A549 (cell line): ENCODE measurements around the gene FOXP1. TPM values are rescaled to one million over a fixed set of nuclear protein-coding genes. Genes with fewer than 3 reads are reported as not detected.

ENCODE experiments used
- ATAC-seq, 2 experiments: fragments of 200-7000 bp in 1 of 2; fragments of >200 bp in 1 of 2; cut with Nextera tagmentation in 1 of 2; cut with Tn5 transposase in 1 of 2; 3 replicates each; pipeline versions ENCODE4 v1.8.0 to v1.9.1; 2018 to 2020; ENCODE audit warnings: mild to moderate bottlenecking in 1 of 2, moderate library complexity in 1 of 2
- CTCF ChIA-PET: fragments of 300-600 bp; sonication (Branson Sonifier 250); formaldehyde crosslinking; extraction: SDS; loops from one replicate; lab custom pipeline; 2021; ENCODE audit warnings: antibody characterized with exemption, inconsistent platforms; lab: Yijun Ruan, JAX
- POLR2A ChIA-PET: fragments of 350-600 bp; formaldehyde crosslinking; extraction: SDS; loops from one replicate; lab custom pipeline; 2021; ENCODE audit warnings: antibody characterized with exemption, inconsistent platforms; lab: Yijun Ruan, JAX
- DNase-seq, 2 experiments: peaks; one replicate each; pipeline versions ENCODE4 v3.0.0 to v3.0.0-alpha.2; 2011 to 2016; ENCODE audit warnings: low read depth in 1 of 2, low spot score in 1 of 2
- FAIRE-seq: peaks from 2 replicates; lab custom pipeline; 2011; peaks lifted over from hg19 to GRCh38; lab: Jason Lieb, UNC
- H3K27ac ChIP-seq, 2 experiments: fragments of >200 bp; sonication (Bioruptor Twin); formaldehyde crosslinking; 3 replicates each; pipeline ENCODE4 v1.5.1; 2016 to 2017
- H3K4me1 ChIP-seq: fragments of >200 bp; sonication (Bioruptor Twin); formaldehyde crosslinking; 3 replicates; pipeline ENCODE4 v1.6.1; 2016
- H3K4me2 ChIP-seq: fragments of >200 bp; sonication (Bioruptor Twin); formaldehyde crosslinking; 3 replicates; pipeline ENCODE4 v1.6.1; 2016
- H3K4me3 ChIP-seq: fragments of >200 bp; sonication (Bioruptor Twin); formaldehyde crosslinking; 3 replicates; pipeline ENCODE4 v1.5.1; 2016
- H3K9me3 ChIP-seq: fragments of >200 bp; sonication (Bioruptor Twin); formaldehyde crosslinking; 3 replicates; pipeline ENCODE4 v1.6.1; 2016
- BCL3 ChIP-seq: fragments of >200 bp; sonication (Bioruptor Twin); formaldehyde crosslinking; IDR thresholded peaks from 3 replicates; pipeline ENCODE4 v1.6.1; 2016
- CBX2 ChIP-seq: fragments of 200-600 bp; sonication (generic); IDR thresholded peaks from 2 replicates; pipeline ENCODE4 v1.6.1; 2016; ENCODE audit warnings: low read depth, mild to moderate bottlenecking, borderline replicate concordance
- CBX8 ChIP-seq: fragments of 200-600 bp; sonication (generic); IDR thresholded peaks from 2 replicates; pipeline ENCODE4 v1.6.1; 2016
- CEBPB ChIP-seq, 2 experiments: fragments of >200 bp in 1 of 2; sonication (Bioruptor Twin) in 1 of 2; formaldehyde crosslinking in 1 of 2; IDR thresholded peaks; 2 replicates each; pipeline ENCODE4 v1.6.1; 2012 to 2016
- CHD2 ChIP-seq: fragments of 150-350 bp; IDR thresholded peaks from 2 replicates; pipeline ENCODE4 v1.6.1; 2014; ENCODE audit warnings: low read length; ENCODE audit not compliant: partially characterized antibody
- CHD4 ChIP-seq: fragments of 200-600 bp; sonication (generic); IDR thresholded peaks from 2 replicates; pipeline ENCODE4 v1.6.1; 2016; ENCODE audit warnings: antibody characterized with exemption, mild to moderate bottlenecking, borderline replicate concordance
- ESRRA ChIP-seq: fragments of 150-350 bp; IDR thresholded peaks from 2 replicates; pipeline ENCODE4 v1.6.1; 2014; ENCODE audit warnings: mild to moderate bottlenecking, low read length, borderline replicate concordance
- FOSB ChIP-seq: fragments of 250-450 bp; sonication (Bioruptor Pico); IDR thresholded peaks from 2 replicates; pipeline ENCODE4 v1.5.0; 2020; ENCODE audit warnings: mild to moderate bottlenecking, moderate library complexity
- HOXB13 ChIP-seq: fragments of 250-450 bp; sonication (Bioruptor Pico); IDR thresholded peaks from 2 replicates; pipeline ENCODE4 v1.5.0; 2020; ENCODE audit warnings: low read depth, mild to moderate bottlenecking, moderate library complexity
- JUN ChIP-seq, 2 experiments: fragments of >200 bp; sonication (Bioruptor Twin); formaldehyde crosslinking; IDR thresholded peaks; 2 replicates in 1 of 2; 3 replicates in 1 of 2; pipeline ENCODE4 v1.6.1; 2016 to 2017
- KDM1A ChIP-seq: fragments of 200-600 bp; sonication (generic); IDR thresholded peaks from 2 replicates; pipeline ENCODE4 v1.6.1; 2016; ENCODE audit warnings: low read depth, mild to moderate bottlenecking
- KDM5A ChIP-seq: fragments of 200-600 bp; sonication (generic); IDR thresholded peaks from 2 replicates; pipeline ENCODE4 v1.6.1; 2016; ENCODE audit warnings: antibody characterized with exemption, mild to moderate bottlenecking
- MAFK ChIP-seq: fragments of 450-650 bp; IDR thresholded peaks from 2 replicates; pipeline ENCODE4 v1.6.1; 2014; ENCODE audit not compliant: partially characterized antibody
- MAZ ChIP-seq: fragments of 150-350 bp; IDR thresholded peaks from 2 replicates; pipeline ENCODE4 v1.6.1; 2014; ENCODE audit warnings: antibody characterized with exemption, low read depth, low read length, borderline replicate concordance
- NFE2L2 ChIP-seq: fragments of 150-350 bp; conservative IDR thresholded peaks from 2 replicates; pipeline ENCODE4 v1.6.1; 2014; ENCODE audit warnings: low read length
- NR3C1 ChIP-seq: fragments of >200 bp; sonication (Bioruptor Twin); formaldehyde crosslinking; IDR thresholded peaks from 3 replicates; pipeline ENCODE4 v1.6.1; 2017
- POLR2AphosphoS2 ChIP-seq: conservative IDR thresholded peaks from 2 replicates; pipeline ENCODE4 v1.6.1; 2012; ENCODE audit warnings: low read length, improper control_type of control experiment, inconsistent platforms
- RARB ChIP-seq: fragments of 250-450 bp; sonication (Bioruptor Pico); IDR thresholded peaks from 2 replicates; pipeline ENCODE4 v1.8.0; 2021; ENCODE audit warnings: mild to moderate bottlenecking, moderate library complexity
- REST ChIP-seq: fragments of 200-600 bp; sonication (generic); IDR thresholded peaks from 2 replicates; pipeline ENCODE4 v1.6.1; 2016; ENCODE audit warnings: antibody characterized with exemption, mild to moderate bottlenecking, moderate library complexity
- RFX5 ChIP-seq: fragments of 450-650 bp; IDR thresholded peaks from 2 replicates; pipeline ENCODE4 v1.7.1; 2014; ENCODE audit warnings: antibody characterized with exemption, mild to moderate bottlenecking, moderate library complexity
- RNF2 ChIP-seq: fragments of 200-600 bp; sonication (generic); IDR thresholded peaks from 2 replicates; pipeline ENCODE4 v1.6.1; 2016; ENCODE audit warnings: low read depth, mild to moderate bottlenecking, antibody characterized with exemption, moderate library complexity, borderline replicate concordance
- SREBF2 ChIP-seq: fragments of 450-650 bp; IDR thresholded peaks from 2 replicates; pipeline ENCODE4 v1.6.1; 2014; ENCODE audit warnings: mild to moderate bottlenecking, moderate library complexity
- ZSCAN20 ChIP-seq: fragments of 250-450 bp; sonication (Bioruptor Pico); IDR thresholded peaks from 2 replicates; pipeline ENCODE4 v1.8.0; 2022; ENCODE audit warnings: mild to moderate bottlenecking, moderate library complexity
- WGBS: methylation state at CpG from one replicate; pipeline ENCODE4 v1.1.6; 2017; ENCODE audit errors: missing lambda C conversion rate; 5-methylcytosine and 5-hydroxymethylcytosine counted together
- polyA plus RNA-seq, 4 experiments: library from polyadenylated mRNA; depleted of rRNA in 3 of 4; stranded (reverse); fragments of >200 nt; fragmentation: RNase III in 1 of 4; extraction: RNeasy Plus Mini Kit Qiagen cat#74134 plus additional on column Dnase treatment in 1 of 4; gene quantifications; 2 replicates in 3 of 4; 3 replicates in 1 of 4; pipeline ENCODE4 v1.2.3, GENCODE V29; 2011 to 2017
- TF ChIP-seq, protein P1 (sequence below): IDR thresholded peaks from 2 replicates; pipeline ENCODE4 v1.6.1; 2012
- TF ChIP-seq, protein P2 (sequence below): fragments of 250-450 bp; sonication (Bioruptor Pico); IDR thresholded peaks from 2 replicates; pipeline ENCODE4 v1.5.0; 2020; ENCODE audit warnings: low read depth, mild to moderate bottlenecking, moderate library complexity
- TF ChIP-seq, protein P3 (sequence below): IDR thresholded peaks from 2 replicates; pipeline ENCODE4 v1.6.1; 2012; ENCODE audit warnings: low read depth, borderline replicate concordance

FOXP1 gene
- polyA plus RNA-seq, 2 of the 4 experiments (the other 2 are of a cell fraction) = 12.8 to 13.9 TPM

DNA sequence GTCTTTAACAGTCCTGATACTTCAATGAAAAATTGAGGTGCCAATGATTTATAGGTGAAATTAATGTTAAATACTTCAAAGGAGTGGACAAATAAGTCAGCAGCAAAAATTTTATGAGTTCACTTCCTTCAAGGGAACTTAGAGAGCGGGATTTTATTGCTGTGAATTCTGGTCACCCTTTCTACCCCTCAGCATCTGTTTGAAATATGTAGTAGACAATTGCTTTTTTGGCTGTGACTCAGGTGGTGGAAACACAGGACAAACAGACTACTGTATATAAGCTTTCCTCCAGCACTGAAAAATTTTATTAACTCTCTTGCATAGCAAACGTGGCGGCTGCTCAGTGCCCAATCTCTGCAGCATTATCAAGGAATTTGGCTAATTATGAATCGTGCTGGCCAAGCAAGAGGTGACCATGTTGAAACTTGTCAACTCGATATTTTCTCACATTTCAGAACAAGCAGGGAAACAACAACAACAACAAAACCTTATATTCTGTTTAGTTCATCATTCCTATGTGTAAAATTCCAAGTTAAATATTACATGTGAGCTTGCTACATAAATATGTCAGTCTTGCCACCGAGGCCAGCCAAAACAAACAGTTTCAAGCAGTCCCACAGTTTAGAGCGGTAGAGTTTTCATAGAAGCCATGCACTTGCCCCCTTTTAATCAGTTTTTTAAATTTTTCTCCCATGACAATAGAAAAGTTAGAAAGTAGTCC is 420.2 kb downstream of the FOXP1 start:
- 67% methylated on average over 7 of the region's 7 CpGs for WGBS
- Histone ChIP-seq H3K4me1 (peaks cover 6% of the 10 kb centered on the region; the same call in 2 of the 3 replicates), H3K9me3 (no peaks in the 10 kb centered on the region), H3K27ac (0 out of 6 replicates have a peak overlapping the region, but pooled peaks of 1 of the 2 experiments have one; percentile 8), H3K4me3 (no peak overlapping the region), H3K4me2 (0 out of 3 replicates have a peak overlapping the region, but pooled peaks have one; percentile 5)
- POLR2A ChIA-PET = no interaction called here
- no peak for DNase-seq
- TF ChIP-seq NFE2L2 (no peak), ZSCAN20 (CRISPR knock-in tag) (no peak), CBX2 (no peak), SREBF2 (no peak), CEBPB (IDR thresholded peaks at IDR 0.05) (no peak), REST (no peak), POLR2AphosphoS2 (no peak), HOXB13 (CRISPR knock-in tag) (no peak)
- ATAC-seq = no peak
- CTCF ChIA-PET = interaction anchor here (1.2 kb wide), 1 partner anchor 10 kb away, joined by 4 read pairs; no protein-coding TSS in a partner anchor
- no peak for FAIRE-seq

GRCh38 chr3:71162221-71162620 is 421.3 kb downstream of the FOXP1 start:
- Histone ChIP-seq H3K4me2 (no peak overlapping the region), H3K27ac (no peak overlapping the region), H3K4me1 (peaks cover 6% of the 10 kb centered on the region; the same call in 2 of the 3 replicates), H3K4me3 (no peak overlapping the region), H3K9me3 (no peaks in the 10 kb centered on the region)
- FAIRE-seq = no peak
- TF ChIP-seq KDM1A (no peak), RNF2 (no peak), MAZ (no peak), MAFK (no peak), CHD2 (no peak), JUN (IDR thresholded peaks at IDR 0.05) (no peak)
- TF ChIP-seq, protein P1, sequence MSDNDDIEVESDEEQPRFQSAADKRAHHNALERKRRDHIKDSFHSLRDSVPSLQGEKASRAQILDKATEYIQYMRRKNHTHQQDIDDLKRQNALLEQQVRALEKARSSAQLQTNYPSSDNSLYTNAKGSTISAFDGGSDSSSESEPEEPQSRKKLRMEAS = no peak
- ChIA-PET CTCF (interaction anchor here (0.9 to 1.9 kb wide), 4 partner anchors 8 to 14 kb away, joined by 3 to 4 read pairs (median 4); no protein-coding TSS in a partner anchor), POLR2A (no interaction called here)
- 44% methylated on average over 1 of the region's 1 CpG for WGBS
- DNase-seq = no peak
- ATAC-seq = 0 out of 6 replicates have a peak, but pooled peaks of 1 of the 2 experiments have one; percentile 25

GRCh38 chr3:71160785-71161546 is 422.6 kb downstream of the FOXP1 start:
- DNase-seq (no peak), FAIRE-seq (no peak), ATAC-seq (no peak)
- H3K27ac ChIP-seq = peak overlapping the region in 1 of 2 experiments; percentile 39; a peak in 1 of 6 replicates
- no peak overlapping the region for H3K4me3 ChIP-seq
- ChIA-PET CTCF (interaction anchor here (0.9 to 1.9 kb wide), 3 partner anchors 9 to 23 kb away, joined by 3 to 4 read pairs (median 3); no protein-coding TSS in a partner anchor), POLR2A (no interaction called here)
- no peaks in the 10 kb centered on the region for H3K9me3 ChIP-seq
- no peak overlapping the region for H3K4me2 ChIP-seq
- peaks cover 6% of the 10 kb centered on the region; the same call in 2 of the 3 replicates for H3K4me1 ChIP-seq
- WGBS = 73% methylated on average over 7 of the region's 7 CpGs
- TF ChIP-seq CEBPB (IDR thresholded peaks at IDR 0.05) (no peak), RFX5 (no peak), BCL3 (no peak), RARB (no peak), ESRRA (no peak), CBX8 (no peak), FOSB (CRISPR knock-in tag) (no peak), NR3C1 (no peak), ZSCAN20 (CRISPR knock-in tag) (no peak), KDM5A (no peak), CHD4 (no peak)
- TF ChIP-seq, protein P2, sequence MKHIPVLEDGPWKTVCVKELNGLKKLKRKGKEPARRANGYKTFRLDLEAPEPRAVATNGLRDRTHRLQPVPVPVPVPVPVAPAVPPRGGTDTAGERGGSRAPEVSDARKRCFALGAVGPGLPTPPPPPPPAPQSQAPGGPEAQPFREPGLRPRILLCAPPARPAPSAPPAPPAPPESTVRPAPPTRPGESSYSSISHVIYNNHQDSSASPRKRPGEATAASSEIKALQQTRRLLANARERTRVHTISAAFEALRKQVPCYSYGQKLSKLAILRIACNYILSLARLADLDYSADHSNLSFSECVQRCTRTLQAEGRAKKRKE (CRISPR knock-in tag) = no peak
- TF ChIP-seq, protein P3, sequence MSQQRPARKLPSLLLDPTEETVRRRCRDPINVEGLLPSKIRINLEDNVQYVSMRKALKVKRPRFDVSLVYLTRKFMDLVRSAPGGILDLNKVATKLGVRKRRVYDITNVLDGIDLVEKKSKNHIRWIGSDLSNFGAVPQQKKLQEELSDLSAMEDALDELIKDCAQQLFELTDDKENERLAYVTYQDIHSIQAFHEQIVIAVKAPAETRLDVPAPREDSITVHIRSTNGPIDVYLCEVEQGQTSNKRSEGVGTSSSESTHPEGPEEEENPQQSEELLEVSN = no peak
